ENCODE results near the gene DAP3.

Gene DAP3

GRCh38 chr1:155773221-155773620 is 84.3 kb downstream of the DAP3 start:
- DNase-seq, result no peak

- peak in 7 of 56 donors; percentile 1 to 29 (median 2) for DNase-seq
Observed at GRCh38 chr1:155776414-155776813, 87.5 kb downstream of the DAP3 start.

GRCh38 chr1:155777582-155777981 is 88.7 kb downstream of the DAP3 start:
- no peak for DNase-seq

Data from nucleus accumbens (tissue), 56 donors.